GM19324 (cell line): ENCODE data around the gene TXNRD2.

ENCODE experiments used
- ATAC-seq: cut with Tn5 transposase; IDR thresholded peaks from one replicate; pipeline ENCODE4 v1.9.1; 2021; ENCODE audit warnings: mild to moderate bottlenecking, moderate library complexity; ENCODE audit not compliant: unreplicated experiment, low FRiP score

TXNRD2 gene

DNA sequence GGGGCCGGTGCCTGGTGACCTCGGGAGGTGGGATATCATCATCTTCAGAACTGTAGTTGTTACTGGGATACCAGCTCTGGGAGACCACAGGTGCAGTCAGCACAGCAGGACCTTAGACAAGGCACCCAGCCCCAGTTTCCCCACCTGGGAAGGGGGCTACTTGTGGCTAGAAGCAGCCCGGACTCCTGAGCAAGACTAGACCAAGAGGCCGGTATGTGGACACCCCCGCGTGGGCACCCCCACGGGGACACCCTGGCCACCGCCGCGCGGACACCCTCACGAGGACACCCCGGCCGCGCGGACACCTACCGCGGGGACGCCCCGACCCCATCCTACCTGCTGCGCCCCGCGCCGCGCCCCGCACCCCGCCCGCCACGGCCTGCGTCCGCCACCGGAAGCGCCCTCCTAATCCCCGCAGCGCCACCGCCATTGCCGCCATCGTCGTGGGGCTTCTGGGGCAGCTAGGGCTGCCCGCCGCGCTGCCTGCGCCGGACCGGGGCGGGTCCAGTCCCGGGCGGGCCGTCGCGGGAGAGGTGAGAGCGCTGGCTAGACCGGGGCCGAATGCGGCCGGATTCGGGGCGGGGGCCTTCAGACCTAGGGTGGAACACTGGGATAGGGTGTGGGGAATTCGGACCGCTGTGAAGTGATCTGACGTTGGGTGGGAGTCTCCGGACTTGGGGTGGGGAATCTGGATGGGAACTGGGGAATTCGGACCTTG is at the start of gene TXNRD2, which contains the start of gene COMT:
TSS of gene TXNRD2 (minus strand) at position 454 of the 718 bp plus-strand sequence. CDS start at position 439, 15 bp downstream.
TSS of gene COMT (plus strand) at position 408 of the 718 bp plus-strand sequence. CDS start 20,755 bp downstream, outside the sequence.
- no peak for ATAC-seq

DNA sequence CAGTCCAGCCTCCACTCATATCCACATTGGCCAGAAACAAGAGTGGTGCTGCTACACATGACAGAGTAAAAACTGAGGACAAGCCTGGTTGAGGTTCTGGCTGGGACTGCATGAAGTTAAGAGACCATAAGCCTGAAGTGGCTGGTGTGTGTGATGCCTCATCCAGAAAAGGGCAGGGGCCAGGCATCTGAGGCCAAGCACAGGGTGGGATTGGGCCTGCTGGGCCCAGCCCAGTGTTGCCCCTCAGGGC is 49.7 kb upstream of the TXNRD2 start:
- no peak for ATAC-seq

DNA sequence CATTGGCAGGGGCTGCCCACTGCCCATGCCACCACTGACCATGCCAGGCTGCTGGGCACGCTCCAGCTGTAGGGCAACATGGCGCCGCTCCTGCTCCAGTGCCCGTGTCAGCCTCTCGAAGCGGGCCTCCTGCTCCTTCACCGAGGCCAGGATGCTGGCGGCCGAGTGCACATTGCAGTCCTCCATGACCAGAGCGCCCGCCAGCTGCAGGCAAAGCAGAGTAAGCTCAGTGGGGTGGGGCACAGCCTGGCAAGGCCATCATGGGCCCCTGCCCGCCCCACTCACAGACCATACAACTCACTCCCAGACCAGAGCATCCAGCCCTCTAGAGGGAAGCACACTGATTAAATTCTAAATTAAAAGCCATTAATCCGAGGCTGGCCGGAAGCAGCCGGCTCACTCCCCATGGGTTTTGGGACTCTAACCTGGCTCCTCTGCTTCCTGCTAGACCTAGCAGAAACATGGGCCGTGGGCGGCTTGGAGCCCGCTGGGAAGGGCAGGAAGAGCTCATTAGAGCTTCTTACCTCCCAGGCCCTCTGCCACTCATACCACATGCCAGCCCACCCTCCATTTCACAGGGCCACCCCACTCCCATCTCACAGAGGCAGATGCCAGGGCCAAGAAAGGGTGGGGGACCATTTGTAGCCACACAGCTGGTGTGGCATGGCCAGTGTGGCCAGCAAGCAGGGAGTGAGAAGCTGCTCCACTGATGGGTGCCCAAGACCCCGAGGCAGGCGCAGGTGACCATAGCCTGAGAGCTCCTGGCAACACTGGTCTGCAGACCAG is 49.2 kb upstream of the TXNRD2 start:
- ATAC-seq: no peak

DNA sequence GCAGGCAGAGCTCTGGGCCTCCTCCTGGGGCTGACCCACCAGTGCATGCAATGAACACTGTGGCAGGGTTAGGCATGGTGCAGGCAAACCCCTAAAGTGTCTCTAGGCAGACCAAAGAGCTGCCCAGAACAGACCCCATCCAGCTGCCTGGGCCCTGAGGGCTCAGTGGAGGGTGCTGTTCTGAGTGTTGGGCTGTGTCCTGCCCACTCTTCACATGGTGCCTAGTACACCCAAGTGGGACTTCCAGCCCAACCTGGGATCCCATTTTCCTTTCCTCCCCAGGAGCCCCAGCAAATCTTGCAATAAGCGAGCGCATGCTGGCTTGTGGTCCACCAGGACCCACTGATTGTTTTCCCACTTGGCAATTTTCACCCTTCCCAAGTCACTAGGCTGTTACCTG is 48.6 kb upstream of the TXNRD2 start:
- no peak for ATAC-seq

DNA sequence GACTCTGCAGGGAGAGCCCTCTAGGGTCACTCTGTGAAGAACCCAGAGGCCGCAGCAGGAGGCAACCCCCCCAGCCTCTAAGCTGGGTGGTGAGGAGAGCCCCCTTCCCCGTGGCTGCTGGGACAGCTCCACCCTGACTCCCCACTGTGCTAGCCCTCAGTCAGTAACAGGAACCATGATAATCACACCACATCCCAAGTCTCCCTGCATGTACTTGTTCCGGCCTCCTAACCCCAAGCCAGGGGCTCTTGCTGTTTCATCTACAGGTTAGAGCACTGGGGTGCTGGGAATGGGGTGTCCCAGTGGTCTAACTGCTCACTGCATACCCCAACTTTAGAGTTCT is 48.1 kb upstream of the TXNRD2 start:
- no peak for ATAC-seq

DNA sequence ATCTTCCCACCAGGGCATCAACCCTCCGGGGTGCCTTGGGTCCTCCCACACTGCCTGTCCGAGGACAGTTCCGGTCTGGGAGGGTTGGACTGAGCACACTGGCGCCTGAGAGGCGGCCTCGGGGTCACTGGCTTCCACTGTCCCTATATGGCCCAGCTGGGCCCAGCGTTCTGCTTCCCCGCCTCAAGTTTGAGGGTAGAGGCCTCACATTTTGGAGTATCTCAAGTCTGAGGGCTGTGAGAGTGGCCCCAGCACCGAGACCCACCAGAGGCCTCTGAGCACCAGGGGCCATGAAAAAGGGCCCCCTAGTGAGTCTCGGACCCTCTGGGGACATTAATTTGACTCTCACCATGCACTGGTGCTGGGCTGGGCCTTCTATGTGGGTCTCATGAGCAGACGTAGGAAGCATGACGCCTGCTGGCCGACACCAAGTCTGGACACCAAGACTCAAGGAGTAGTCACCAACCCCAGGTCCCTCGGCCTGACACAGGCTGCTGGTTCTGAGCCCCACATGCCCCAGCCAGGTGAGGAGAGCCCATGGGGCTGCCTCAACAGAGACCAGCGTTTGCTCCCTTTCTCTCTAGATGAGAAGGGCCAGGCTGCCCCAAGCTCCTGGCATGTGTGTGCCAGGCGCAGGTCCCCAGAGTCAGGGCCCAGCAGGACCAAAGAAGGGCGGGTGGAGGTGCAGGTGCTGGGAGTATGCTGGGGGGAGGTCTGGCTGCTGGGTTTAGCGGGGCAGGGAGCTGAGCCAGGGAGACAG is 47.5 kb upstream of the TXNRD2 start:
- no peak for ATAC-seq

DNA sequence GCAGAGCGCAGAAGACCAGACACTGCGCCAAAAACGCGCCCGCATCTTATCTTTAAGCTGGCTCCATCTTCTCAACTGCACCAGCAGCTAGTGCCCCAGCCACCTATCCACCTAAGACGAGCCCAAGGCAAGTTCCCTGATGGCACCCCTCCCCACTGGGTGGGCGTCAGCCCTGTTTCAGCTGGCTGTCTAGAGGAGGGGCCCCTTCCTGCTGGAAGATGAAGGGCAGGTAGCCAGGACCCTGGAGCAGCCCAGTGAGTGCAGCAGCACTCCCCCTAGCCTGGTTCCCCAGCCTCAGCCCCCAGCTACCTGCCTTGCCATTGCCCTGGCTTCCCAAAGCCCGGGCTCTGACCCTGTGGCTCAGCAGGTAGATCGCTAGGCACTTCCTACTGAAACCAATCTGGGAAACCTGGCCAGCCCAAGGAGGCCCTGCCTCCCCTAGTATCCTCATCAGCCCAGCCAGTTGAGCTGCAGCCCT is 46.8 kb upstream of the TXNRD2 start:
- ATAC-seq: no peak

DNA sequence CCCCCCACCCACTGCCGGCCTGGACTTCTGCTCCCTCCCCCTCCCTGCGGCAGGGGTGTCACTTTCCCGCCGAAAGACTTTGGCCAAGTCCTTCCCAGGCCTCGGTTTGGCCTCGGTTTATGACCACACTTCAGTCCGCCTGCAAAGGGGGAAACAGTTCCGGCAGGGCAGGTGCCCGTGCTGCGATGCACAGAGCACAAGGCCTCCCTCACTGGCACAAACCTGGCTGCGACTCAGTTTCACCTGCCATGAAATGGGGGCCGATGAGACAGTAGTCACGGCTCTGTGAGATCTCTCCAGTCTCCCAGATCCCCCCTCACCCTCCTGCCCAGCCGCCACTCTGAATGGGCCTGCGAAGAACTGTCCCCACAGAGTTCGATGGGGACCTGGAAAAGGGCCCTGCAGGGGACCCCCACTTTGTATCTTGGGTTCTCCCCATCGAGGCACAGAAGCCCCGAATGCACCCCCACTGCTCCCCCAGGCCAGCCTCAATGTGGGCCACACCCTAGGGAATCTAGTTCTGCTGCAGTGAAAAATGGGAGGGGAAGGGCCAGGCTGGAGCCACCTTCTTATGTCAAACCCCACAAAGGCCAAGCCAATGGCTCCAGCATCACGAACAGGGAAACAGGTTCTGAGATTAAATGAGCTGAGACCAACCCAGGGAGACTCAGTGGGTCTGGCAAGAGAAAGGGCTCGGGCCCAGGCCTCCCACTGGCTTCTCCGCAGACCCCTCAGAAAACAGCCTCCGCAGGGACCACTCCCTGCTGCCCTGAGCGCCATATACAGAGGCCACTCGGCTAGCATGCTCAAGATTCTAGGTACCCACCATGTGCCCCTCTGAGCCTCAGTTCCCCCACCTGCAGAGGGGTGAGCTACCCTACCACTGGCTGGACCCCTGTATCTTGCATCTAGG is 46.0 kb upstream of the TXNRD2 start:
- no peak for ATAC-seq

DNA sequence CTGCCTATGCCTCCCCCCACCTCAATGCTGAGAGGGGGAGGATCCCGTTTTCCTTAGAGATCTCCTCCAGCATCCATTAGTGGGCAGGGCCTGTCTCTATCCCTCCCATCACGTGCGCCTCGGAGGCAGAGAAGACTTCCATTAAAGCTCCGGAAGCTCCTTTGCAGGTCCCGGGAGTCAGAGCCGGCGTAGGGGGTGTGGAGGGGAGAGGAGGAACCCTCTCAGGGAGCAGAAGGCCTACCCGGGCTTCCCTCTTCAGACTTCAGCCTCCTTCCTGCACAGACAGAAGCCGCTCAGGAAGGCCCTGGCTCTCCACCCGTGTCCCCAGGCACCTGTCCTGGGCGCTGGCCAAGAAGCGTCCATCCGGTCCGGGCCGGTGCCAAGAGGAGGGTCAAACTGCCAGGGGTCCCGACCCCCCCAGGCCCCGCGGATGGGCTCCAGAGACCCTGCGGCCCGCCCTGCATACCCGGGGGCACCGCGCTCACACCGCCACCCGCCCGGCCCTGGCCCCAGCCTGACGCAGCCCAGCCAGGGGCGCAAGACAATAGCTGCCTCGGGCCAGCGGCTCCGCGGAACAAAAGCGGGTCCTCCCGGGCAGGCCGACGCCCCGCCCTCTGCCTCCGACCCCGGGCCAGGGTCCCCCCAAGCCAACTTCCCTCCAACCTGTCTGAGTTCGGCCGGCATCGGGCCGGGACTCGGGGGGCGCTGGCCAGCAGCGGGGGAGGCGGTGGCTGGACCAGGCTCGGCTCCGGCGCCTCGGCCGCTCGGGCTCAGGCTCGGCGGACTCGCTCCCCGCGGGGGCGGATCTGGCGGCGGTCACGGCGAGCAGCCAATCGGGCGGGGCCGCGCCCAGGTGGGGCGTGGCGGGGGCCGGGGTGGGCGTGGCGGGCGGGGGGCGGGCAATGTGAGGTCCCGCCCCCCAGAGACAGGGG is 45.1 kb upstream of the TXNRD2 start:
- no peak for ATAC-seq

DNA sequence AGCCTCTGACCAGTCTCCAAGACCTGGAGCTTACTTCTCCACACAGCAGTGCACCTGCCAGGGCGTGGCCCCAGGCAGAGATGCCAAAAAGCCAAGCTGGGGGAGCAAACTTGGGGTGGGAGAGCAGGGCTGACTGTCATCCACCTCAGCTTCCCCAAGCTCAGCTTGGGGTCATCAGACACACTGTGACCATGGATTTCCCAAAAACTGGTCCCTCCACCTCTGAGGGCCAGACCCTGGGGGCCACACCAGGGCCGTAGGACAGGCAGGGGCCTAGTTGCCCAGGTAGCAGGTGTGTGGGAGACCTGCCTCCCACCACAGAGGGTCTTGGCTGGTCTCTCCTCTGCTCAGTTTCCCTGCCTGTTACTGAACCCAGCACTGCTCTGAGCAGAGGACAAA is 44.4 kb upstream of the TXNRD2 start:
- ATAC-seq: no peak

DNA sequence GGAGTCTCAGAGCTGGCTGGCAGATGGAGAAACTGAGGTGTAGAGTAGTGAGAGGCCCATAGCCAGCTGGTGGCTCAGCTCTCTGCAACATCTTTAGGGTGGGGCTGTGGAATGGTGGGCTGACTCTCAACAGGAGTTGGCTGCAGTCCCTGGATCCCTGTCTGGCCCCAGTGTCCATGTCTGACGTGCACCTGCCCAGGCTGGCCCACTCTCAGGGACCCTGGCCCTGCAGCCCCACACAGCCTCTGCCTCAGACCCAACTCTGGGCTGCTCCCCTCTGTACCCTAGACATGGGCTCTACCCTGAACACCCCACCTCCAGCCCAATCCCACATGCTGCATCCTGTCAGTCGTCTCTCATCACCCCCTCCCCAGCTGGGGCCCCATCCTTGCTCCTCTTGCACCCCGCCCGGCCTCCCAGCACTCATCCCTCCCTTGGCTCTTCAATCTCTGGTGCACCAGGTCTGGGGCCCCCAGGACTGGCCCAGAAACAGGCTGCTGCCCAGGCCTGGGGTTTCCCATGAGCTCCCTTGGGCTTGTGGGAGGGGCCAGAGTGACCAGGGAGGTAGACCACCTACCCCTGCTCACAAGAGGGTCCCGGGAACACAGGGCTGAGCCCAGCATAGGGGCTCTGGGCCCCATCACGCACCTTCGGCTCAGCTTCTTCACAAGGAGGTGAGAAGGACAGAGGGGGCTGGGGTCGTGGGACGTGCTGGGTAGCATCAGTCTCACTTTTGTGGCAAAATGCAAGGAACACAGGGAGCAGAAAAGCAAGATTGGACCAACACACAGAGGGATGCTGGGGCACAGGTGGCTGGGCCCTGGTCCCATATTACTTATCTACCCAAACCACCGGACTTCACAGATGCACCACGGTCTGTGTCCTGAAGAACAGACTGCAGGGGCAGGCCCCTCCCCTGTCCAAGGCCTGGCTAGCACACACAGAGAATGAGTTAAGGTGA is 43.5 kb upstream of the TXNRD2 start:
- ATAC-seq: no peak

DNA sequence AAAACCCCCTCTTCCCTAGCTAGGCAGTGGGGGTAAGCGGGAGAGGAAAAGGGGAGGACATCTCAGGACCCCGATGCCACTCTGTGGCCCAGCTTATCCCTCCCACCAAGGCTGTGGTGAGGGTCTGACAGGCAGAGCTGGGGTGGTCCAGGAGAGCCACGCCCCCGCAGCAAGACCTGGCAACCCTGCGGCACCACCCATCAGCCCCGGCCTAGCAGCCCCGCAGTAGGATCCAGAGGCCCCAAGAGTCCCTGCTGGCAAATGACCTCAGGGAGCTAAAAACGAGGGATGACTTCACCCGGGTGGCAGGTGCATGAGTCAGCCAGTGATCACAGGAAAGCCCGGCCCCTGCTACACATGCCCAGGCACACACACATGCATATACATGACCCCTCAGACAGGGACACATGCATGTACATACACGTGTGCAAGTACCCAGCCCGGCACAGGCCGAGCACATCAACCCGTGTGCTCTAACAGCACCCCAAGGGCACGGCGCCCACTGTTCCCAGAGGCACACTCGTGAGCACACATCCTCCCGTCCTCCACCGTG is 42.7 kb upstream of the TXNRD2 start:
- no peak for ATAC-seq

DNA sequence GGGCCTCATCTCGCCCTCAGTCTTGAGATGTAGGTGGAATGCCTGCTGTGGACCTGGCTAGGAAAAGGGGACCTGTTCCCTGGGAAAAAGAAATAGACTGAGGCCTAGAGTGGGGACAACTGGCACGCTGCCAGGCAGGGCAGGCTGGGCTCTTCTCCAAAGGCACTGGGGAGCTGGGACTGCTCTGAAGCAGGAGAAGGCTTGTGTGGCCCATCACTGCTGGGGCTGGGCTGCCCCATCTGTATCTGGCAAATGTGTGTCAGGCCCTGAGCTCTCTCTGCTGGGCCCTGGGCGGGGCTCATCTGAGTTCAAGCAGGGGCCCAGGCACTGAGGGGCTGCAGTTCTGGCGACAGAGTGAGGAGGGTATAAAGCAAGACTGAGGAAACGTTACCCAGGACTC is 42.1 kb upstream of the TXNRD2 start:
- no peak for ATAC-seq

DNA sequence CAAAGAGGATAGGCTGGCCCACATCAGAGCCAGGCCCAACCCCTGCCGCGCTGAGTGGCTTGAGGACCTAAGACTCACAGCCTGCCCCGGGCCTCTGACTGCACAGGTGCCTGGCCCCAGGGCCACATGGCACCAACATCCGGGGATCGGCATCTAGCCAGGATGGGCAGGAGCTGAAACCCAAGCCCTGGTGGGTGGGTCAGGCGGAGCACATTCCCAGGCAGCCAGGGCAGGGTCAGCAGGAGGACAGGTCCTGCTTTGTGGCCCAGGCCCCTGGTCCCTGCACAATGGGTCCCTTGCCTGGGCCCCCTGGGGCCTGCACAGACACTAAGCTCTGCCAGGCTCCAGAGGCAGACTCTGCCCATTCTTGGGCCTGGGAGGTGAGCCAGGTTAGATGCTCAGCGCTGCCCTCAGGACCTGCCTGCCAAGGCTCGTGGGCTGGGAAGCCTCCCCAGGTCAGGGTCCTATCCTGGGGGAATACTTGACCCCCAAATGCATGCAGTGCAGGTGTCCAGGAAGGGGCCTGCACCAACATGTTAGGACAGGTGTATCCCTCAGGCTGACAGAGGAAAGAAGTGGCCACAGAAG is 41.5 kb upstream of the TXNRD2 start:
- no peak for ATAC-seq

DNA sequence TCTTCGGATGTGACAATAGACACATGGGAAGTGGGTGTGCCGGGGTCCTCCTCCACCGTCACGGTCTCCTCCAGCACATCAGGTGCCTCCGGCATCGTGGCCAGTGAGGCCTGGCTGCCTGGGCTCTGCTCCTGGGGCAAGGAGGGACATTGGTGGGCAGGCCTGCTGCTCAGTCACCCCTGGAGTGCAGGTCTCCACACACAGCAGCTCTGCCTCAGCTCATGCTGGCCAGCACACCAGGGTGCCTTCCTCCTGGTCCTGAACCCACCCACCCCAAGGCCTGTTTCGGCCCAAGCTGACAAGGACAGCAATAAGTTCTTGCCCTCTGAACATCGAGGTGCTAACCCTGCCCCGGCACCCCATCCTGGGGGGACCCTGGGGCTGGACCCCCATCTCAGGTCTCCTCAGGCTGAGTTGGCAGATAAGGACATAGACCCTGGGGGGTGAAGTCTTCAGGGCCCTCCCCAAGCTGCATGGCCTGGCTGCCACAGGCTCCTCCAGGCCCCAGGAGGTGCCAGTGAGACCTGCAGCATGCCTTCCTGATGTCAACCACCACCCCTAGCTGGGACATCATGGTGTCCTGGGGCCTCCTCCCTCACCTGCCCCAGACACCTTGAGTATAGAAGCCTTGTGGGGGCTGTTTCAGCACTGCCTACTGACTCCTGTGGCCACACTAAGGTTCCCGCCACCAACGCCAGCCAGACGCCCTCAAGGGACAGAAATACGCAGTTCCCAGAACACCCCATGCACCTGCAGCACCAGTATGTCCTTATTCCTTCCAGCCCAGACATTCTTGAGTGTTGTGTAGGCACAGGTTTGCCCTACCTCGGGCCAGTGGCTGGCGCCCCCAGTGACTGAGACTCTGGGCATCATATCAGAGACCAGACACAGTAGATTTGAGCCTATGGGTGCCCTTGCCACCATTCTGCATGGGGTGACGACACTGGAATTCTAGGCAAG is 40.6 kb upstream of the TXNRD2 start:
- no peak for ATAC-seq

DNA sequence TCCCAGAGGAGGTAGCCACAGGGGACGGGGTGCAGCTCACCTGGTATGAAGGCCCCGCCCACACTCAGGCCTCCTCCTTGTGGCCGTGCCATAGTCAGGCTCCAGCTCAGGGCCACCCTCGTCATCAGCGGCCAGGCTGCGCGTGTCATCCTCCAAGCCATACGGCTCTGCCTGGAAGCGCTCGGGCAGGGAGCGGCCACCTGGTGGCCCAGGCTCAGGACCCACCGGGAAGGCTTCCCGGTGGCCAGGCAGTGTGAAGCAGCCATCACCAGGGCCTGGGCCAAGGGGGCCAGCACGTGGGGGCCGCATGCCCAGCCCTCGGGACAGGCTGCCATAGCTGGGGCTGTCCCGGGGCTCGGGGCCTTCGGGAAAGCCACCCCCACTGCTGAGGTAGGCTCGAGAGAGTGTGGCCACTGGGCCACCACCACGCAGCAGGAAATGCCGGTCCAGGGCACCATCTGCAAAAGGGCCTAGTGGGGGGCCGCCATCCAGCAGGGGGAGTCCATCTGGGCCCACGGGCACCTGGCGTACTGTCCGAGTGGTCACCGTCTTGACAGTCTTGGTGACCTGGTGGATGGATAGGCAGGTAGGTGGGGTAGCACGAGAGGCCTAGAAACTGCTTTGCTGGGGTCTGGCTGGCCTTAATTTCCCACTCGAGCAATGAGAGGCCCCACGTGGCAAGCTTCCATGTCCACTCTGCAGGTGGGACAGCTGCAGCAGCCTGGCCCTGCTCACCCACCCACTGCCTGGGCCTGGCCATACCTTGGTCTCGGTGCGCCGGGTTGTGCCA is 39.7 kb upstream of the TXNRD2 start:
- ATAC-seq: no peak
